OCI-M1 (cell line): ENCODE results near the gene ZNF888.
A peak's percentile ranks its signal among the peaks of the same experiment; 100 is the strongest.
"Not testable (repeated sequence)": the region's sequence is repeated elsewhere in the genome, so short reads cannot be mapped to it uniquely, and the experiment has no call there.

ENCODE experiments used
- DNase-seq: peaks from one replicate; lab custom pipeline; 2025; lab: John Stamatoyannopoulos, UW

Gene ZNF888

GRCh38 chr19:52941523-52941922 is 18.3 kb upstream of the ZNF888 start:
- peak; percentile 49 for DNase-seq

DNA sequence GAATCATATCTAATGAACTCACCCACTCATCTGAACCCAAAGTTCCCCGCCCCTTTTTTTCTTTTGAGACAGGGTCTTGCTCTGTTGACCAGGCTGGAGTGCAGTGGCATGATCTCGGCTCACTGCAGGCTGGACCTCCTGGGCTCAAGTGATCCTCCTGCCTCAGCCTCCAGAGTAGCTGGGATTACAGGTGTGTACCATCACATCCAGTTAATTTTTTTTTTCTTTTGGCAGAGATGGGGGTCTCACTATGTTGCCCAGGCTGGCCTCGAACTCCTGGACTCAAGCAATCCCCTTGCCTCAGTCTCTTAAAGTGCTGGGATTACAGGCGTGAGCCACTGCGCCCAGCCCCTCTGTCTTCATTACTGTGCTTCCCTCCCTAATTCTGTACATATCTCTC is 17.7 kb upstream of the ZNF888 start:
- not testable (repeated sequence) for DNase-seq

GRCh38 chr19:52938761-52939160 is 15.5 kb upstream of the ZNF888 start:
- peak; percentile 36 for DNase-seq

DNA sequence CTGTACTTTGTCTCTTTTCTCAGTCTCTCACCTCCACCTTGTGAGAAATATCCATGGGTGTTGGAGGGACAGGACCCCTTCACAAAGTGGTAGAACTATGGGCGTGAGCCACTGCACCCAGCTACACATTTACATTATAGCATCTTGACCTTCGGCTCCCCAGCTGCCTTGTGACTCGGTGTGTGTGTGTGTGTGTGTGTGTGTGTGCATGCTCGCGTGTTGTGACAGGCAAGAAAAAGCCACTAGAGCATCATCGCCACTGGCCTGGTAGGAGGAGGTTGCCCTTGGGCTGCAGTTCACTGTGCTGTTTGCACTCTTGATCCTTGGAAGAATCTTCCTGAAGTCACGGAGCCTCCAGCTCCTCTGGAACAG is 13.7 kb upstream of the ZNF888 start:
- peak; percentile 74 for DNase-seq

- DNase-seq = peak; percentile 98
Measured at GRCh38 chr19:52936151-52936953, 13.1 kb upstream of the ZNF888 start.

DNA sequence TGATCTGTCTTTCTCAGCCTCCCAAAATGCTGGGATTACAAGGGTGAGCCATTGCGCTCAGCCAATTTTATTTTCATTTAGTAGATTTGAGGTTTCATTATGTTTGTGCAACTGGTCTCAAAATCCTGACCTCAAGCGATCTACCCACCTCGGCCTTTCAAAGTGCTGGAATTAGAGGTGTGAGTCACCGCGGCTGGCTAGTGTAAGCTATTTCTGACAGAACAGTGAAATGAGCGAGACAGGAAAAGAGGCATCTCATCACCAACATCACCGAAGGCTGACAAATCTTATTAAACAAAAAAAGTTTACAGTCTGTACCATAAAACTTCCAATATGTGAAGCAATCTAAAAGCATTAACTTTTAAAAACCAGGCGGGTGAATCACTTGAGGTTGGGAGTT is 12.2 kb upstream of the ZNF888 start:
- no peak for DNase-seq

- DNase-seq = not testable (repeated sequence)
Measured at GRCh38 chr19:52924641-52925040, 1.4 kb upstream of the ZNF888 start.

DNA sequence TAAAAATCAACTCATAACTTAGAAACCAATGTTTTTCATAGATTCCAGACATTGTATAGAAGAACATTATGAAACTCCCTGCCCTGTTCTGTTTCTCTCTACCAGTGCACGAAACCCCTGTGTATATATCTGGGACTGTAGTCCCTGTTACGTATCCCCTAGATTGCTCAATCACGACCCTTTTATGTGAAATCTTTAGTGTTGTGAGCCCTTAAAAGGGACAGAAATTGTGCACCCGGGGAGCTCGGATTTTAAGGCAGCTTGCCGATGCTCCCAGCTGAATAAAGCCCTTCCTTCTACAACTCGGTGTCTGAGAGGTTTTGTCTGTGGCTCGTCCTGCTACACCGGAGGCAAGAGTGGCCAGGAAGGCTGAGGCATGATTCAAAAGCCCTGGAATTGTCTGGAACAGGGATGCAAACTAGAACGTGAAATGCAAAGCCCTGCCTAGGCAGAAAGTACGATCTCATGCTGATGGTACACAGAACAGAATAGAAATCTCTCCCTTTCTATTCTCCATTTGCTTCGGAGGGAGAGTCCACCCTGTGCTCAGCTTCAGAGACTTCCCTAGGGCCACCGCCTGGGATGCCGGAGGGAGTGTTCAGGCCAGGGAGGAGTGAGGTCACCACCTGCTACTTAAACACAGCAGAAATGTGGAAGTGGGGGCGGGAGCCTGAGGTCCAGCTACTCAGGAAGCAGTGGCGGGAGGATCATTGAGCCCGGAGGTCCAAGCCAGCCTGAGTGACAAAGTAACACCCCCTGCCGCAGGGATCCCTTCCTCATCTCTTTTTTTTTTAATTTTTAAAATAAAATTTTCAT is 758 bp upstream of the ZNF888 start:
- DNase-seq = peak; percentile 85

GRCh38 chr19:52917531-52917930 is 5.7 kb downstream of the ZNF888 start:
- DNase-seq = no peak

DNA sequence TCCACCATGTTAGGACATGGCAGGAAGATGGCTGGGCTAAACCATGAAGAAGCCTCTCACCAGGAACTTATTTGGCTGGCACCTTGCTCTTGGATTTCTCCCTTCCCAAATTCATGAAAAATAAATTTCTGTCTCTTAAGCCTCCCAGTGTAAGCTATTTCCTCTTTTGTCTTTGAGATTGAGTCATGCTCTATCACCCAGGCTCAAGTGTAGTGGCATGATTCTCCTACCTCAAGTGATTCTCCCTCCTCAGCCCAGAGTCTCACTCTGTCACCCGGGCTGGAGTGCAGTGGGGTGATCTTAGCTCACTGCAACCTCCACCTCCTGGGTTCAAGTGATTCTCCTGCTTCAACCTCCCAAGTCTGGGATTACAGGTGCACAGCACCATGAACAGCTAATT is 12.6 kb downstream of the ZNF888 start:
- peak; percentile 29 for DNase-seq

- DNase-seq = not testable (repeated sequence)
Measured at GRCh38 chr19:52904052-52904780, 19.0 kb downstream of the ZNF888 start.

DNA sequence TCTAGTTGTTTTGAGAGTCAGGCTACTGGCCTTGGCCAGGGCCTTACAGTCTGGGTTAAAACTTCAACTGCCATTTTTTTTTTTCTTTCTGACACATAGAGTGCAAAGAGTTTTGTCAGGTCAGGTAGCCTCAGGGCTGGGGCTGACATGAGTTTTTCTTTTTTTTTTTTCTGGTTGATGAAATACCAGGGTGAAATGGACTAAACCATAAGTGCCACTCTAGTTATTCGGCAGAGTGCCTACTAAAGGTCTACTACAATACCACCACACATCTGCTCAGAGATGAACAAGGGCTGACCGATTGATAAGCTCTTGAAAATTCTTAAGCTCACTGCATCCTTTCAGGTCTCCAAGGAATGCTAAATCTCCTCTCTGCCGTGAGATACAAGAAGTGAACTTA is 21.4 kb downstream of the ZNF888 start:
- no peak for DNase-seq

DNA sequence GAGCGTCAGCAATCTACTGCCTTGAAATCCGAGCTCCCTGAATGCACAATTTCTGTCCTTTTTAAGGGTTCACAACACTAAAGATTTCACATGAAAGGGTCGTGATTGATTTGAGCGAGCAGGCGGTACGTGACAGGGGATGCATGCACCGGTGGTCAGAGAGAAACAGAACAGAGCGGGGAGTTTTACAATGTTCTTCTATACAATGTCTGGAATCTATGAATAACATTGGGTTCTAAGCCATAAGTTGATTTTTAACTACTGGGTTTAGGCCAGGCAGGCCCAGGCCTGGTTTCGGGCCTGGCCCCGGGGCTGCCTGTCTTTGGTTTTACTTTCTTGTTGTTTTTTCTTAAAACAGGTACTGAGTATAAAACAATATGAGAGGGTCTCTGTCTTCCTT is 24.6 kb downstream of the ZNF888 start:
- not testable (repeated sequence) for DNase-seq

- DNase-seq = no peak
Measured at GRCh38 chr19:52898101-52898500, 25.1 kb downstream of the ZNF888 start.

DNA sequence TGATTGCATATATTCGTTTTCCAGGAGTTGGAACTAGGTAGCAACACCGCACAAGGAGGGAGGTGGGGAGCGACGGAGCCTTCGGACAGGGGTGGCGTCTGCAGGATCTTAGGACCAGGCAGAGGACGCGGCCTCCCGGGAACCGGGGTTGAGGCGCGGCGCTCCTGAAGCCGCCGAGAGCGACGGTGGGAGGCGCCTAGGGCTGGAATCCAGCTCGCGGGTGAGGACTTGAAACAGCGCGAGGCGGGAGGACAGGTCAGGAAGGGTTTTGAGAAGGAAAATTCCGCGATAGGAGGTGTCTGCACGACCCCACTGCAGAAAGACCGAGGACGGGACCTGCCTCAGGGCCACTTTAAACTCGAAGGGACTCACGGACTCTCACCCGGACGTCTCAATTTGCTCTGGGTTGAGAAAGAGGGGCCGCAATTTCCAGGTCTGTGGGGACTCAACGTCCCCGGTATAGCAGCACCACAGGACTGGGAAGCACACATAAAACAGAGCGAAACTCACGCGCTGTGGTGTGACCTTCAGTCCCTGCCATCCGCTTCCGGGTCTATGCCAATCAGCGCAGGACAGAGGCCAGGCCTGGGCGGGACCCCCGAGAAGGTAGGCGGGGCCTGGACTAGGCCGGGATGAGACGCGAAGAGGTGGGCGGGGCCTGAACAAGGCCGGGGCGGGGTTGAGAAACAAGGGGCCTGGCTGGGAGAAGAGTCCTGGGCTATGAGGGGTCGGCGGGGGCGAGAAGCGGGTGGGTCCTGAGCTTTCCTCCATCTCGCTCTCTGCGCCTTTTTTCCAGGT is 25.9 kb downstream of the ZNF888 start, which contains the start of gene ZNF320:
TSS of gene ZNF320 (minus strand) at position 498 of the 798 bp plus-strand sequence. CDS start 7,380 bp downstream, outside the sequence.
- peak; percentile 99 for DNase-seq

DNA sequence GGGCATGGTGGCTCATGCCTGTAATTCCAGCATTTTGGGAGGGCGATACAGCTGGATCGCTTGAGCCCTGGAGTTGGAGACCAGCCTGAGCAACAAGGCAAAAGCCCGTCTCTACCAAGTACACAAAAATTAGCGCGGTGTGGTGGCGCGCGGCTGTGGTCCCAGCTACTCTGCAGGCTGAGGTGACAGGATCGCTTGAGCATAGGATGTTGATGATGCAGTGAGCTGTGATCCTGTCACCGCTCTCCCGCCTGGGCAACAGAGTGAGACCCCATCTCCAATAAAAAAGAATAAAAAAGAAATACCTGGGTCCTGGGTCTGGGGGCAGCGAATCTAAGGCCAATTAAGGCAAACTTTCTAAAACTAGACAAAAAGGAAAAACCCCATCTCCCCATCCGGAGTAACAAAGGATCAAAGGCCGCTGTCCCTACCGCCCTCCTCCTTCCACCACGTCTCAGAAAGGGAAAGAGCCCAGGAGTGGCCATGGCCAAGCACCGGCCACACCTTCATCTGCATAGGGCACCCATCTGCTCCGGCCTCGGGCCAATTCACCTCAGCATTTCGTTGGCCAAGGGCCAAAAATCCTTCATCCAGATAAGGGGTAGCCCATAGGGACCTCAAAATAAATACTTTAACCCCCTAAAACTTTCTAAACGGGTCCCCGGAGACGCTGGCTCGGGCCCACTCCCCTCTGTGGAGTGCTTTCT is 26.6 kb downstream of the ZNF888 start:
- DNase-seq = peak; percentile 59

DNA sequence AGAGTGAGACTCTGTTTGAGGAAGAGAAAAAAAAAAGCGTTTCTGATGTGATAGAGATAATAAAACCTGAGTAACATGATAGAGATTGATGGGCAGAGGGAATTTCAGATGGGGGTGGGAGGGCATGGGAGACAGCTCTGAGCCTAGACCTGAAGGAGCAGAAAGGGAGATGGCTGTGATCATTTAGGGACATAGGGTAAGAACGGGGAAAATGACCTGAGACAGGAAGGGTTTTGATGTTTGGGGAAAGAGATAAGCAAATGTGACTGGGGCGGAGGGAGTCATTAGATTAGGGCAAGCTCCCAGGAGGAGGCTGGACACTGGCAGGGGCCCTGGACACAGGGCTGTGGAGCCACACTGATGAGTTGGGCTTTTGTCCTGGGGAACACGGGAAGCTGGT is 31.9 kb downstream of the ZNF888 start:
- DNase-seq = no peak

GRCh38 chr19:52889931-52890330 is 33.3 kb downstream of the ZNF888 start:
- DNase-seq = no peak

GRCh38 chr19:52889076-52889475 is 34.2 kb downstream of the ZNF888 start:
- DNase-seq = no peak

GRCh38 chr19:52880895-52881389 is 42.3 kb downstream of the ZNF888 start:
- no peak for DNase-seq

GRCh38 chr19:52872996-52873395 is 50.2 kb downstream of the ZNF888 start:
- not testable (repeated sequence) for DNase-seq
